IMR-90 (cell line): ENCODE results near the gene TMEM154. TPM values are rescaled to one million over a fixed set of nuclear protein-coding genes. Genes with fewer than 3 reads are reported as not detected.

Source experiments
- ATAC-seq: fragments of 200-7000 bp; cut with Tn5 transposase; 2 replicates; pipeline ENCODE4 v1.9.1; 2020; ENCODE audit warnings: low read depth, mild to moderate bottlenecking, moderate library complexity
- BruUV-seq: library from RNA; stranded (reverse); fragments of 400-500 nt; replicated peaks from 2 replicates; lab custom pipeline; 2021; lab: Mats Ljungman, UMichigan
- CTCF ChIA-PET: fragments of 300-600 bp; formaldehyde crosslinking; extraction: SDS; loops from one replicate; lab custom pipeline; 2021; ENCODE audit warnings: antibody characterized with exemption; lab: Yijun Ruan, JAX
- POLR2A ChIA-PET: fragments of 300-600 bp; sonication (Branson Sonifier 250); formaldehyde crosslinking; loops from one replicate; lab custom pipeline; 2022; ENCODE audit warnings: antibody characterized with exemption; ENCODE audit not compliant: unreplicated experiment; lab: Charles Lee
- DNase-seq: peaks from one replicate; pipeline ENCODE4 v3.0.0; 2013
- H2AFZ ChIP-seq: replicated peaks from 2 replicates; pipeline ENCODE3; 2013; ENCODE audit warnings: low read length, mild to moderate bottlenecking; ENCODE audit not compliant: poor library complexity
- H2AK5ac ChIP-seq: 2 replicates; pipeline ENCODE4 v1.6.1; 2013; ENCODE audit warnings: low read depth, low read length, inconsistent platforms
- H2AK9ac ChIP-seq: replicated peaks from 2 replicates; pipeline ENCODE3; 2013; ENCODE audit warnings: mild to moderate bottlenecking, low read depth, low read length, moderate library complexity; ENCODE audit not compliant: poor library complexity
- H2BK120ac ChIP-seq: 2 replicates; pipeline ENCODE4 v1.6.1; 2013; ENCODE audit warnings: low read depth, low read length, inconsistent platforms
- H2BK15ac ChIP-seq: 3 replicates; pipeline ENCODE4 v1.6.1; 2013; ENCODE audit warnings: low read depth, low read length, inconsistent platforms
- H2BK20ac ChIP-seq: 2 replicates; pipeline ENCODE4 v1.6.1; 2013; ENCODE audit warnings: low read depth, mild to moderate bottlenecking, inconsistent platforms, low read length, moderate library complexity
- H2BK5ac ChIP-seq: 2 replicates; pipeline ENCODE4 v1.6.1; 2013; ENCODE audit warnings: mild to moderate bottlenecking, low read depth, low read length, inconsistent platforms; ENCODE audit not compliant: poor library complexity, severe bottlenecking
- H3K14ac ChIP-seq: replicated peaks from 2 replicates; pipeline ENCODE4 v1.6.1; 2013; ENCODE audit warnings: low read depth, low read length, inconsistent platforms
- H3K18ac ChIP-seq: 2 replicates; pipeline ENCODE4 v1.6.1; 2013; ENCODE audit warnings: low read depth, low read length, control low read depth
- H3K23ac ChIP-seq: 2 replicates; pipeline ENCODE4 v1.6.1; 2013; ENCODE audit warnings: low read depth, low read length, inconsistent platforms
- H3K27ac ChIP-seq: 2 replicates; pipeline ENCODE4 v1.5.1; 2013; ENCODE audit warnings: mild to moderate bottlenecking, control low read depth, low read length; ENCODE audit not compliant: insufficient read depth
- H3K27me3 ChIP-seq: 2 replicates; pipeline ENCODE4 v1.6.1; 2013; ENCODE audit warnings: low read length; ENCODE audit not compliant: control insufficient read depth, insufficient read depth
- H3K36me3 ChIP-seq: 2 replicates; pipeline ENCODE4 v1.6.1; 2013; ENCODE audit warnings: low read length, mixed read lengths; ENCODE audit not compliant: control insufficient read depth, insufficient read depth
- H3K4ac ChIP-seq: 2 replicates; pipeline ENCODE4 v1.6.1; 2013; ENCODE audit warnings: low read depth, low read length, inconsistent platforms
- H3K4me1 ChIP-seq: 2 replicates; pipeline ENCODE4 v1.6.1; 2013; ENCODE audit warnings: low read length, mixed read lengths; ENCODE audit not compliant: control insufficient read depth, insufficient read depth
- H3K4me2 ChIP-seq: 2 replicates; pipeline ENCODE4 v1.6.1; 2013; ENCODE audit warnings: low read depth, mild to moderate bottlenecking, control low read depth, low read length, moderate library complexity
- H3K4me3 ChIP-seq: 2 replicates; pipeline ENCODE4 v1.5.1; 2013; ENCODE audit warnings: low read depth, mild to moderate bottlenecking, control low read depth, low read length, moderate library complexity; ENCODE audit not compliant: insufficient read depth
- H3K56ac ChIP-seq: 2 replicates; pipeline ENCODE4 v1.6.1; 2013; ENCODE audit warnings: low read length, inconsistent platforms; ENCODE audit not compliant: insufficient read depth; ENCODE audit errors: extremely low read depth
- H3K79me1 ChIP-seq, 2 experiments: 2 replicates each; pipeline ENCODE4 v1.6.1; 2013; ENCODE audit warnings: low read length in 2 of 2, inconsistent platforms in 1 of 2, low read depth in 1 of 2
- H3K9ac ChIP-seq: 2 replicates; pipeline ENCODE4 v1.6.1; 2013; ENCODE audit warnings: low read depth, low read length, control low read depth
- H3K9me1 ChIP-seq: 2 replicates; pipeline ENCODE4 v1.6.1; 2013; ENCODE audit warnings: low read length, inconsistent platforms; ENCODE audit not compliant: insufficient read depth
- H3K9me3 ChIP-seq: 2 replicates; pipeline ENCODE4 v1.6.1; 2013; ENCODE audit warnings: low read length; ENCODE audit not compliant: control insufficient read depth, insufficient read depth
- H4K20me1 ChIP-seq: 2 replicates; pipeline ENCODE4 v1.6.1; 2013; ENCODE audit warnings: low read length, inconsistent platforms; ENCODE audit not compliant: insufficient read depth
- H4K5ac ChIP-seq: 2 replicates; pipeline ENCODE4 v1.6.1; 2013; ENCODE audit warnings: mild to moderate bottlenecking, low read depth, low read length, control low read depth
- H4K8ac ChIP-seq, 2 experiments: 2 replicates each; pipeline ENCODE4 v1.6.1; 2013; ENCODE audit warnings: low read depth in 2 of 2, low read length in 2 of 2, control low read depth in 1 of 2, inconsistent platforms in 1 of 2
- H4K91ac ChIP-seq: 2 replicates; pipeline ENCODE4 v1.6.1; 2013; ENCODE audit warnings: low read depth, low read length, inconsistent platforms; ENCODE audit not compliant: insufficient read depth
- BHLHE40 ChIP-seq: fragments of 150-350 bp; IDR thresholded peaks from 2 replicates; pipeline ENCODE4 v1.6.1; 2016; ENCODE audit warnings: mild to moderate bottlenecking, low read depth, low read length
- CEBPB ChIP-seq: IDR thresholded peaks from 2 replicates; pipeline ENCODE4 v1.6.1; 2012; ENCODE audit warnings: low read depth, low read length, improper control_type of control experiment
- CHD1 ChIP-seq: IDR thresholded peaks from 2 replicates; pipeline ENCODE4 v1.6.1; 2012; ENCODE audit warnings: low read depth, low read length, improper control_type of control experiment
- FOS ChIP-seq: fragments of 150-350 bp; IDR thresholded peaks from 2 replicates; pipeline ENCODE4 v1.6.1; 2016; ENCODE audit warnings: low read depth, low read length
- MAFK ChIP-seq: IDR thresholded peaks from 2 replicates; pipeline ENCODE4 v1.6.1; 2012; ENCODE audit warnings: low read depth, low read length, improper control_type of control experiment
- MAZ ChIP-seq: IDR thresholded peaks from 2 replicates; pipeline ENCODE4 v1.6.1; 2012; ENCODE audit warnings: low read depth, mild to moderate bottlenecking, low read length, improper control_type of control experiment, moderate library complexity, borderline replicate concordance
- NFE2L2 ChIP-seq: fragments of 150-350 bp; IDR thresholded peaks from 2 replicates; pipeline ENCODE4 v1.6.1; 2016; ENCODE audit warnings: low read depth, mild to moderate bottlenecking, low read length
- POLR2A ChIP-seq: IDR thresholded peaks from 2 replicates; pipeline ENCODE4 v1.6.1; 2012; ENCODE audit warnings: mild to moderate bottlenecking, low read depth, low read length
- RAD21 ChIP-seq: IDR thresholded peaks from 2 replicates; pipeline ENCODE4 v1.6.1; 2012; ENCODE audit warnings: low read length, improper control_type of control experiment
- RCOR1 ChIP-seq: IDR thresholded peaks from 2 replicates; pipeline ENCODE4 v1.6.1; 2012; ENCODE audit warnings: mild to moderate bottlenecking, low read length, improper control_type of control experiment; ENCODE audit not compliant: insufficient replicate concordance
- RFX5 ChIP-seq: IDR thresholded peaks from 2 replicates; pipeline ENCODE4 v1.8.0; 2012; ENCODE audit warnings: low read depth, mild to moderate bottlenecking, low read length, moderate library complexity
- SMC3 ChIP-seq: fragments of 150-350 bp; IDR thresholded peaks from 2 replicates; pipeline ENCODE4 v1.6.1; 2016; ENCODE audit warnings: low read depth, mild to moderate bottlenecking, antibody characterized with exemption, low read length, moderate library complexity
- WGBS, 2 experiments: methylation state at CpG; one replicate each; pipeline versions ENCODE4 v1.1.5 to v1.1.7; 2013; ENCODE audit warnings: missing lambda C conversion rate in 2 of 2; ENCODE audit not compliant: insufficient read length in 1 of 2; ENCODE audit errors: extremely low coverage in 2 of 2; 5-methylcytosine and 5-hydroxymethylcytosine counted together
- dilution Hi-C: fragments of 300-500 bp; cut with HindIII; formaldehyde crosslinking; loops from one replicate; pipeline ENCODE4 v1.14.3; 2018; ENCODE audit warnings: low sequenced_read_pairs; ENCODE audit not compliant: unreplicated experiment
- in situ Hi-C: fragments of 300-500 bp; cut with MboI; formaldehyde crosslinking; loops from 3 replicates; pipeline ENCODE4 v1.14.3; 2019; ENCODE audit warnings: low sequenced_read_pairs, inconsistent platforms, mixed read lengths
- intact Hi-C: fragments of 100-400 bp; cut with micrococcal nuclease; formaldehyde crosslinking; loops from 2 replicates; pipeline ENCODE4 v1.10.0; 2022
- polyA plus RNA-seq, 3 experiments: library from polyadenylated mRNA; depleted of rRNA; stranded (reverse); fragments of >200 nt; gene quantifications; 2 replicates each; pipeline ENCODE4 v1.2.3, GENCODE V29; 2012; ENCODE audit warnings: low replicate concordance in 1 of 3
- total RNA-seq: library from RNA; depleted of rRNA; stranded (reverse); fragments of >200 nt; gene quantifications from 2 replicates; pipeline ENCODE4 v1.2.3, GENCODE V29; 2012
- TF ChIP-seq, protein P1 (sequence below): conservative IDR thresholded peaks from 2 replicates; pipeline ENCODE4 v1.5.1; 2012; ENCODE audit warnings: mild to moderate bottlenecking, low read depth, low read length, improper control_type of control experiment
- TF ChIP-seq, protein P2 (sequence below): fragments of 150-350 bp; IDR thresholded peaks from 2 replicates; pipeline ENCODE4 v1.6.1; 2016; ENCODE audit warnings: low read depth, mild to moderate bottlenecking, low read length, moderate library complexity, borderline replicate concordance

The TMEM154 gene
- total and polyA plus RNA-seq, 2 of the 4 experiments (the other 2 are of a cell fraction) = 0.12 to 0.18 TPM

DNA sequence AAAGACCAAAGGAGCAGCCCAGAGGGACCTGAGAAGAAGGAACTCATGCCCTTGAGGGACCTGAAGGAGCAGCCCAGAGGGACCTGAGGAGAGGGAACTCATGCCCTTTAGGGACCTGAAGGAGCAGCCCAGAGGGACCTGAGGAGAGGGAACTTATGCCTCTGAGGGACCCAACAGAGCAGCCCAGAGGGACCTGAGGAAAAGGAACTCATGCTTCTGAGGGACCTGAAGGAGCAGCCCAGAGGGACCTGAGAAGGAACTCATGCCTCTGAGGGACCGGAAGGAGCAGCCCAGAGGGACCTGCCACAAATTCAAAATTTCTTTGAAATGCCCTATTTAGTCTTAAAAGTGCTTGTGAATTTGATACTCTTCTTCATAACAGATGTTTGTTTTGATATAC is 48.5 kb upstream of the TMEM154 start:
- no peak overlapping the region for H2BK5ac ChIP-seq
- H3K18ac ChIP-seq = no peak overlapping the region
- H2BK120ac ChIP-seq = no peak overlapping the region
- no peak overlapping the region for H3K4me2 ChIP-seq
- H3K79me1 ChIP-seq = no peaks in the 10 kb centered on the region
- in situ Hi-C loops = no loop called here
- no peaks in the 10 kb centered on the region for H3K4me1 ChIP-seq
- no peak overlapping the region for H2AFZ ChIP-seq
- H3K23ac ChIP-seq = no peak overlapping the region
- no peak overlapping the region for H3K9ac ChIP-seq
- H4K91ac ChIP-seq = no peak overlapping the region
- no peak for DNase-seq
- no peaks in the 10 kb centered on the region for H3K9me3 ChIP-seq
- ATAC-seq = no peak
- H2BK15ac ChIP-seq = no peak overlapping the region
- H4K8ac ChIP-seq = no peak overlapping the region
- TF ChIP-seq, protein P1, sequence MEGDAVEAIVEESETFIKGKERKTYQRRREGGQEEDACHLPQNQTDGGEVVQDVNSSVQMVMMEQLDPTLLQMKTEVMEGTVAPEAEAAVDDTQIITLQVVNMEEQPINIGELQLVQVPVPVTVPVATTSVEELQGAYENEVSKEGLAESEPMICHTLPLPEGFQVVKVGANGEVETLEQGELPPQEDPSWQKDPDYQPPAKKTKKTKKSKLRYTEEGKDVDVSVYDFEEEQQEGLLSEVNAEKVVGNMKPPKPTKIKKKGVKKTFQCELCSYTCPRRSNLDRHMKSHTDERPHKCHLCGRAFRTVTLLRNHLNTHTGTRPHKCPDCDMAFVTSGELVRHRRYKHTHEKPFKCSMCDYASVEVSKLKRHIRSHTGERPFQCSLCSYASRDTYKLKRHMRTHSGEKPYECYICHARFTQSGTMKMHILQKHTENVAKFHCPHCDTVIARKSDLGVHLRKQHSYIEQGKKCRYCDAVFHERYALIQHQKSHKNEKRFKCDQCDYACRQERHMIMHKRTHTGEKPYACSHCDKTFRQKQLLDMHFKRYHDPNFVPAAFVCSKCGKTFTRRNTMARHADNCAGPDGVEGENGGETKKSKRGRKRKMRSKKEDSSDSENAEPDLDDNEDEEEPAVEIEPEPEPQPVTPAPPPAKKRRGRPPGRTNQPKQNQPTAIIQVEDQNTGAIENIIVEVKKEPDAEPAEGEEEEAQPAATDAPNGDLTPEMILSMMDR = no peak
- TF ChIP-seq FOS (no peak), BHLHE40 (no peak), POLR2A (no peak), NFE2L2 (no peak), CEBPB (no peak), RAD21 (no peak), CHD1 (no peak), RFX5 (no peak), MAFK (no peak), RCOR1 (no peak), MAZ (no peak), SMC3 (no peak)
- TF ChIP-seq, protein P2, sequence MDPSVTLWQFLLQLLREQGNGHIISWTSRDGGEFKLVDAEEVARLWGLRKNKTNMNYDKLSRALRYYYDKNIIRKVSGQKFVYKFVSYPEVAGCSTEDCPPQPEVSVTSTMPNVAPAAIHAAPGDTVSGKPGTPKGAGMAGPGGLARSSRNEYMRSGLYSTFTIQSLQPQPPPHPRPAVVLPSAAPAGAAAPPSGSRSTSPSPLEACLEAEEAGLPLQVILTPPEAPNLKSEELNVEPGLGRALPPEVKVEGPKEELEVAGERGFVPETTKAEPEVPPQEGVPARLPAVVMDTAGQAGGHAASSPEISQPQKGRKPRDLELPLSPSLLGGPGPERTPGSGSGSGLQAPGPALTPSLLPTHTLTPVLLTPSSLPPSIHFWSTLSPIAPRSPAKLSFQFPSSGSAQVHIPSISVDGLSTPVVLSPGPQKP = no peak
- no peak overlapping the region for H3K27ac ChIP-seq
- H3K14ac ChIP-seq = no peak overlapping the region
- H3K56ac ChIP-seq = no peak overlapping the region
- H3K36me3 ChIP-seq = no peaks in the 10 kb centered on the region
- H3K4ac ChIP-seq = no peak overlapping the region
- H2BK20ac ChIP-seq = no peak overlapping the region
- dilution Hi-C loops = no loop called here
- CTCF ChIA-PET = no interaction called here
- H3K4me3 ChIP-seq = no peak overlapping the region
- POLR2A ChIA-PET = no interaction called here
- H3K9me1 ChIP-seq = no peaks in the 10 kb centered on the region
- whole genome bisulfite sequencing, 2 experiments = no CpG with 5 or more reads among the region's 1 CpG
- no peaks in the 10 kb centered on the region for H4K20me1 ChIP-seq
- peaks cover 11% of the 10 kb centered on the region for H3K27me3 ChIP-seq
- no peak overlapping the region for H2AK9ac ChIP-seq
- H4K5ac ChIP-seq = no peak overlapping the region
- no peak overlapping the region for H2AK5ac ChIP-seq
- intact Hi-C loops = no loop called here
- BruUV-seq = no TSS peak
